ENCODE results near the gene ZNF148.

GRCh38 chr3:125374996-125375941 lies at the start of gene ZNF148:
- no peak for TF ChIP-seq CTCF (tag by site-specific recombination; IDR thresholded peaks at IDR 0.05)
- no peak for TF ChIP-seq ZNF791 (tag by site-specific recombination; IDR thresholded peaks at IDR 0.05)
- TF ChIP-seq ZNF423 (tag by site-specific recombination; IDR thresholded peaks at IDR 0.05), result no peak
- no peak for TF ChIP-seq PRDM6 (tag by site-specific recombination; IDR thresholded peaks at IDR 0.05)
- no peak for TF ChIP-seq MEIS1 (CRISPR knock-in tag; IDR thresholded peaks at IDR 0.05; ENCODE audit: borderline replicate concordance)

Measured in HEK293 (cell line).